HCT116 (cell line): ENCODE measurements around the gene RCOR1. TPM values are rescaled to one million over a fixed set of nuclear protein-coding genes. Genes with fewer than 3 reads are reported as not detected.

Source experiments
- ATAC-seq: fragments of 200-7000 bp; cut with Tn5 transposase; 2 replicates; pipeline ENCODE4 v1.9.1; 2020; ENCODE audit warnings: mild to moderate bottlenecking, moderate library complexity
- BruUV-seq: library from RNA; stranded (reverse); fragments of 400-500 nt; replicated peaks from 2 replicates; lab custom pipeline; 2021; lab: Mats Ljungman, UMichigan
- CTCF ChIA-PET: fragments of 300-600 bp; sonication (Branson Sonifier 250); formaldehyde crosslinking; loops from one replicate; lab custom pipeline; 2021; ENCODE audit warnings: antibody characterized with exemption; lab: Charles Lee
- POLR2A ChIA-PET: fragments of 300-600, 350-600 bp; sonication (Branson Sonifier 250); formaldehyde crosslinking; loops from one replicate; lab custom pipeline; 2021; ENCODE audit warnings: antibody characterized with exemption; lab: Charles Lee
- RAD21 ChIA-PET, 2 experiments: fragments of 300-600 bp; sonication (Branson Sonifier 250); formaldehyde crosslinking; loops; one replicate each; lab custom pipeline; 2023; ENCODE audit warnings: low total read pairs in 2 of 2; ENCODE audit not compliant: uncharacterized antibody in 2 of 2, unreplicated experiment in 2 of 2, low non-redundant PET in 1 of 2; lab: Charles Lee
- DNase-seq: peaks from one replicate; pipeline ENCODE4 v3.0.0-alpha.2; 2010; ENCODE audit warnings: low read depth, low spot score
- H2AFZ ChIP-seq: fragments of 200-600 bp; shearing (Covaris generic), sonication (generic); 2 replicates; pipeline ENCODE4 v1.6.1; 2017; ENCODE audit warnings: low read depth, mixed run types, mixed read lengths, antibody characterized with exemption, low read length; ENCODE audit not compliant: poor library complexity, severe bottlenecking
- H3K27ac ChIP-seq: 2 replicates; pipeline ENCODE4 v1.5.1; 2012; ENCODE audit warnings: low read depth, low read length
- H3K27me3 ChIP-seq: fragments of 200-600 bp; sonication (generic); 2 replicates; pipeline ENCODE4 v1.6.1; 2016; ENCODE audit warnings: mixed run types, low read length, mixed read lengths; ENCODE audit not compliant: insufficient read depth
- H3K36me3 ChIP-seq, 2 experiments: fragments of 200-500 bp in 1 of 2; fragments of 200-600 bp in 1 of 2; sonication (Bioruptor generic) in 1 of 2; sonication (generic) in 1 of 2; 2 replicates each; pipeline versions ENCODE4 v1.5.1 to v1.6.1; 2014 to 2016; ENCODE audit warnings: low read length in 2 of 2, inconsistent platforms in 1 of 2, mixed read lengths in 1 of 2, mixed run types in 1 of 2; ENCODE audit not compliant: insufficient read depth in 2 of 2, control insufficient read depth in 1 of 2
- H3K4me1 ChIP-seq, 2 experiments: fragments of 200-600 bp in 1 of 2; sonication (generic) in 1 of 2; 2 replicates each; pipeline versions ENCODE4 v1.5.1 to v1.6.1; 2012 to 2017; ENCODE audit warnings: low read length in 2 of 2, inconsistent platforms in 1 of 2, mild to moderate bottlenecking in 1 of 2, mixed read lengths in 1 of 2, mixed run types in 1 of 2, moderate library complexity in 1 of 2; ENCODE audit not compliant: insufficient read depth in 2 of 2, control insufficient read depth in 1 of 2
- H3K4me2 ChIP-seq: fragments of 200-600 bp; sonication (generic); 2 replicates; pipeline ENCODE4 v1.6.1; 2017; ENCODE audit warnings: mixed run types, low read length, mixed read lengths
- H3K4me3 ChIP-seq, 2 experiments: fragments of 200-600 bp in 1 of 2; sonication (generic) in 1 of 2; replicated peaks in 1 of 2; 2 replicates each; pipeline ENCODE4 v1.5.1; 2011 to 2016; ENCODE audit warnings: low read length in 2 of 2, control low read depth in 1 of 2, low read depth in 1 of 2, mild to moderate bottlenecking in 1 of 2, mixed read lengths in 1 of 2, mixed run types in 1 of 2
- H3K79me2 ChIP-seq: fragments of 200-600 bp; sonication (generic); 2 replicates; pipeline ENCODE4 v1.6.1; 2017; ENCODE audit warnings: mild to moderate bottlenecking, mixed run types, low read length, moderate library complexity, mixed read lengths; ENCODE audit not compliant: insufficient read depth
- H3K9ac ChIP-seq: fragments of 200-600 bp; sonication (generic); 2 replicates; pipeline ENCODE4 v1.6.1; 2016; ENCODE audit warnings: low read length, mixed read lengths
- H3K9me2 ChIP-seq: fragments of 200-600 bp; sonication (generic), shearing (Covaris generic); 2 replicates; pipeline ENCODE4 v1.6.1; 2017; ENCODE audit warnings: mixed run types, mild to moderate bottlenecking, moderate library complexity; ENCODE audit not compliant: insufficient read depth
- H3K9me3 ChIP-seq, 2 experiments: fragments of 200-500 bp in 1 of 2; fragments of 200-600 bp in 1 of 2; sonication (Bioruptor generic) in 1 of 2; sonication (generic) in 1 of 2; 2 replicates each; pipeline ENCODE4 v1.6.1; 2014 to 2017; ENCODE audit warnings: low read length in 2 of 2, mixed read lengths in 2 of 2, inconsistent platforms in 1 of 2, low read depth in 1 of 2, mild to moderate bottlenecking in 1 of 2, mixed run types in 1 of 2, moderate library complexity in 1 of 2; ENCODE audit not compliant: control insufficient read depth in 1 of 2, insufficient read depth in 1 of 2
- H4K20me1 ChIP-seq: fragments of 200-600 bp; sonication (generic), shearing (Covaris generic); 2 replicates; pipeline ENCODE4 v1.6.1; 2017; ENCODE audit warnings: mixed run types, mild to moderate bottlenecking, moderate library complexity; ENCODE audit not compliant: insufficient read depth
- ELF1 ChIP-seq: IDR thresholded peaks from 2 replicates; pipeline ENCODE4 v1.6.1; 2012; ENCODE audit warnings: low read depth, borderline replicate concordance
- EZH2phosphoT487 ChIP-seq: fragments of 200-600 bp; IDR thresholded peaks from 2 replicates; pipeline ENCODE4 v1.6.1; 2018; ENCODE audit warnings: antibody characterized with exemption, borderline replicate concordance
- POLR2A ChIP-seq: IDR thresholded peaks from 2 replicates; pipeline ENCODE4 v1.7.0; 2011; ENCODE audit warnings: borderline replicate concordance; ENCODE audit not compliant: insufficient read depth, insufficient read length; ENCODE audit errors: extremely low read depth
- POLR2AphosphoS5 ChIP-seq: IDR thresholded peaks from 2 replicates; pipeline ENCODE4 v1.6.1; 2011; ENCODE audit warnings: mild to moderate bottlenecking, low read depth, low read length, moderate library complexity
- RAD21 ChIP-seq: IDR thresholded peaks from 2 replicates; pipeline ENCODE4 v1.6.1; 2012; ENCODE audit warnings: low read depth, mild to moderate bottlenecking
- SIN3A ChIP-seq: IDR thresholded peaks from 2 replicates; pipeline ENCODE4 v1.6.1; 2012; ENCODE audit warnings: low read depth
- YY1 ChIP-seq: IDR thresholded peaks from 2 replicates; pipeline ENCODE4 v1.6.1; 2011; ENCODE audit warnings: low read length, low read depth, moderate library complexity, mild to moderate bottlenecking; ENCODE audit not compliant: insufficient replicate concordance; ENCODE audit errors: extremely low read depth
- ZBTB33 ChIP-seq: IDR thresholded peaks from 2 replicates; pipeline ENCODE4 v1.6.1; 2011; ENCODE audit warnings: mild to moderate bottlenecking, low read length, moderate library complexity; ENCODE audit not compliant: insufficient replicate concordance; ENCODE audit errors: extremely low read depth
- intact Hi-C: fragments of 100-400 bp; cut with micrococcal nuclease; formaldehyde crosslinking; loops from 2 replicates; pipeline ENCODE4 v1.10.0; 2022
- total RNA-seq: library from RNA; stranded (reverse); gene quantifications from one replicate; pipeline ENCODE4 v1.2.1, GENCODE V29; 2021; ENCODE audit not compliant: unreplicated experiment
- TF ChIP-seq, protein P1 (sequence below): IDR thresholded peaks from 2 replicates; pipeline ENCODE4 v1.6.1; 2012

RCOR1 gene
- total RNA-seq, 1 experiment from 2014 or later = 30.7 TPM

DNA sequence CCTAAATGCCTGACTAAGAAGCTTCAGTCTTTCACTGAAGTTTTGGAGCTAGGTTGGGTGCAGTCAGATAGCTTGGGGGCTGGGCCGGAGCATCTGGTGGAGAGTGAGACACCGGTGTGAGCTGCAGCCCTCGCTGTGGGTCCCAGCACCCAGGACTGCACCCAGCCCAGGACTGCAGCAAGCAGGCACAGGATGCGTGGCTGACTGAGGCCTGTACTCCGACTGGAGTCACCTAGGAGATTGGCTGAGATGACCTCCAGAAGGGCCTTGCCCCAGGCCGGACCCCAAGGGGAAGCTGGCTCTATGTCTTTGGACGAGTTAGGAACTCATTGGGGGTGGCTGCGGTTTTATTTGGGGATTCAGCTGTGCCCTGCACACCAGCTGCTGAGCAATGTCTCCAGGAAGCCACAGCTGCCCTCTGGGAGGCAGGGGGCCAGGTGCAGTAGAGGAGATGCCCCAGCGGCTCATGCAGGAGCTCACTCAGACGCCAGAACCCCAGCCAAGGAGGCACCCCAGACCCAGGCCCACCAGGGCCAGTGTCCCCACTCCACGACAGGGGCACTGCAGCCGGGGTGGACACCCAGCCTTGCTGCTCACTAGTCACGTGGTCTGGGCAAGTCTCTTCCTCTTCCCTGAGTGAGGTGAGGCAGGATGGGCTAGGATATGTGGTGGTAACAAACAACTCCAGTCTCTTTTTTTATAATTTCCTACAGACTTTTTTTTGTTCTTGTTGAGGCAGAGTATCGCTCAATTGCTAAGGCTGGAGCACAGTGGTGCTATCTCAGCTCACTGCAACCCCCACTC, 31.8 kb upstream of the RCOR1 start:
- intact Hi-C loops = no loop called here
- no peak for DNase-seq
- Histone ChIP-seq H3K9ac (no peak overlapping the region), H3K79me2 (no peaks in the 10 kb centered on the region), H3K36me3 (no peaks in the 10 kb centered on the region), H3K4me2 (no peak overlapping the region), H3K9me2 (no peaks in the 10 kb centered on the region), H4K20me1 (no peaks in the 10 kb centered on the region), H3K27me3 (no peaks in the 10 kb centered on the region), H2AFZ (no peak overlapping the region), H3K27ac (no peak overlapping the region), H3K4me3 (no peak overlapping the region), H3K4me1 (peaks cover 0 to 7% of the 10 kb centered on the region in 2 experiments; a peak in 1 of 4 replicates), H3K9me3 (no peaks in the 10 kb centered on the region)
- no TSS peak for BruUV-seq
- ATAC-seq = no peak
- CTCF ChIA-PET = no interaction called here
- RAD21 ChIA-PET = no interaction called here
- TF ChIP-seq ELF1 = no peak
- no peak for TF ChIP-seq YY1
- TF ChIP-seq EZH2phosphoT487 = no peak
- TF ChIP-seq RAD21 = no peak
- TF ChIP-seq SIN3A = no peak
- TF ChIP-seq, protein P1, sequence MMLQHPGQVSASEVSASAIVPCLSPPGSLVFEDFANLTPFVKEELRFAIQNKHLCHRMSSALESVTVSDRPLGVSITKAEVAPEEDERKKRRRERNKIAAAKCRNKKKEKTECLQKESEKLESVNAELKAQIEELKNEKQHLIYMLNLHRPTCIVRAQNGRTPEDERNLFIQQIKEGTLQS = no peak
- TF ChIP-seq POLR2AphosphoS5 = no peak
- no peak for TF ChIP-seq ZBTB33
- TF ChIP-seq POLR2A = no peak
- POLR2A ChIA-PET = no interaction called here
